HT-29 (cell line): ENCODE results near the gene RNF17. TPM values are rescaled to one million over a fixed set of nuclear protein-coding genes. Genes with fewer than 3 reads are reported as not detected.
A peak's percentile ranks its signal among the peaks of the same experiment; 100 is the strongest.

Experiments
- DNase-seq: peaks from one replicate; pipeline ENCODE4 v3.0.0-alpha.2; 2015; ENCODE audit warnings: low spot score
- total RNA-seq: library from RNA; depleted of rRNA; stranded (reverse); fragments of >200 nt; shearing (Covaris generic); gene quantifications from 2 replicates; pipeline ENCODE4 v1.2.3, GENCODE V29; 2014

The RNF17 gene
- total RNA-seq, 1 experiment from 2014 or later, result not detected

DNA sequence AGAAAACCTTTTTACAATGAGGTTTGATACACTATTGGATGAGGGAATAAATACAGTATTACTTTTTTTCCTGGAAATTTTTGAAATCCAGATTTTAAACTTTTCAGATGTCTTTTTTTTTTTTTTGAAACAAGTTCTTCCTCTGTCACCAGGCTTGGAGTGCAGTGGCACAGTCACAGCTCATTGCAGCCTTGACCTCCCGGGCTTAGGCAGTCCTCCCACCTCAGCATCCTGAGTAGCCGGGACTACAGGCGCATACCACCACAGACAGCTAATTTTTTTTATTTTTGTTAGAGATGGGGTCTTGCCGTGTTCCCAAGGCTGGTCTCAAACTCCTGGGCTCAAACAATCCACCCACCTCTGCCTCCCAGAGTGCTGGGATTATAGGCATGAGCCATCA, 96.8 kb downstream of the RNF17 start:
- DNase-seq, result no peak

DNA sequence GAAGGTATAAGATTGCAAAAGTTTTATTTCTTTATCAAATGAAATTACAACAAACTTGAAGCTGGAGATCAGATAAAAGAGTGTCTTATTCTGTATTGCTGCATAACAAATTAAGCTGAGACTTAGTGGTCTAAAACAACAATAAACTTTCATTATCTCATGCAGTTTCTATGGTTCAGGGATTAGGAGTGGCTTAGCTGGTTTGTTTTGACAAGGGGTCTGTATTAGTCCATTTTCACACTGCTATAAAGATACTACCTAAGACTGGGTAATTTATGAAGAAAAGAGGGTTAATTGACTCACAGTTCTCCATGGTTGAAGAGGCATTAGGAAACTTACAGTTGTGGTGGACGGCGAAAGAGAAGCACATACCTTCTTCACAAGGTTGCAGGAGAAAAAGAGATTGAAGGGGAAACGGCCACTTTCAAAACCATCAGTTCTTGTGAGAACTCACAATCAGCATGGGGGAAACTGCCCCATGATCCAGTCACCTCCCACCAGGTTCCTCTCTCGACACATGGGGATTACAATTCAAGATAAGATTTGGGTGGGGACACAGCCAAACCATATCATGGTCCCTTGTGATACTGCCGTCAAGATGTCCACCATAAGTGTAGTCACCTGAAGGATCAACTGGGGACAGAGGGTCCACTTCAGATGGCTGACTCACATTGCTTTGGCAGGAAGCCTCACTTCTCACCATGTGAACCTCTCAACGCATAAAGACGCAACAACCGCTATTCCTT, 97.8 kb downstream of the RNF17 start:
- no peak for DNase-seq

DNA sequence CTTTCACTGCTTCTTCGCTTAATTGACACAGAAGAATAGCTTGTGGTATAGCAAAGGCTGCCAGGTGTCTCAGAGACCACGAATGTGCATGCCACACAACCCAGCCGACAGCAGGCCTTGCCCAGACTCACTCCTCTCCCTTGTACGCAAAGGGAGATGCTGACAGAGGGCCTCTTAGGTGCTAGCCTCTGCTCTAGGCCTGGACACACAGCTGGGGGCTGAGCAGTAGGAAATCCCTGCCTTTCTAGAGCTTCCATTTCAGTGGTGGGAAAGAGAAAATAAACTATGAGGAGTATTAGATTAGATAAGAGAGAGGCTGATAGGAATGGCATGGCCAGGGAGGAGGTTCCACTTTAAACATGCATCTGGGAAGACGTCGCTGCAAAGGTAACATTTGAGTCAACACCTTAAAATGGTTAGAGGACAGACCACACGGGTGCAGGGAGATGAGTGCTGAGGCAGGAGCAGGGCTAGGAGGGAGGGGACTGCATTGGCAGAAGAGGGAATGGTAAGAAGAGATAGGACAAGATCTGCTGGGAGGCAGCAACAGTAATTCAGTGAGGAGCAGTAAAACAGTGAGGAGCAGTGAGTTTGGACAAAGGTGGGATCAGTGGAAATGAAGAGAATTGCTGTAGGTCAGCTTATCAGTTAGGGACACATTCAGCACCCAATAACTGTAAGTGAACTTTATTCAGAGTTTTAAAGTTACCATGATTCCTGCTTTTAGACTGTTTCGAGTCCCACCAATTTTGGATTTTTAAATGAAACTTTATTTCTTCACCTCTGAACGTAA, 100.0 kb downstream of the RNF17 start:
- DNase-seq, result no peak

DNA sequence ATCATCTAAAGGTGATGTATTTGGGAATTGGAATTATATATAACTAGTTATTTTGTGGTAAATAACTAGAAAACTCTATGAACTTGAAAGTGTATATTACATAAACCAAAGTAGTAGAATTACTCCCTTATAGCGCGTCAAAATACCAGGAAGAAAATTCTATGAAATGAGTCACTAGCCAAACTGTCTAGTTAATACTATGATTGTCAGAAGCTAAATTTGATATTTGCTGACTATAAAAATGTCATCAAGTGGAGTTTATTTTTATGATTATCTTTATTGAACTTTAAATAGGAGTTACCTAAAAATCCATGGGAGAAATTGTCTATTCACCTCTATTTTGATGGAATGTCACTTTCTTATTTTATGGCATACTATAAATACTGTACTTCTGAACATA, 100.6 kb downstream of the RNF17 start:
- no peak for DNase-seq

DNA sequence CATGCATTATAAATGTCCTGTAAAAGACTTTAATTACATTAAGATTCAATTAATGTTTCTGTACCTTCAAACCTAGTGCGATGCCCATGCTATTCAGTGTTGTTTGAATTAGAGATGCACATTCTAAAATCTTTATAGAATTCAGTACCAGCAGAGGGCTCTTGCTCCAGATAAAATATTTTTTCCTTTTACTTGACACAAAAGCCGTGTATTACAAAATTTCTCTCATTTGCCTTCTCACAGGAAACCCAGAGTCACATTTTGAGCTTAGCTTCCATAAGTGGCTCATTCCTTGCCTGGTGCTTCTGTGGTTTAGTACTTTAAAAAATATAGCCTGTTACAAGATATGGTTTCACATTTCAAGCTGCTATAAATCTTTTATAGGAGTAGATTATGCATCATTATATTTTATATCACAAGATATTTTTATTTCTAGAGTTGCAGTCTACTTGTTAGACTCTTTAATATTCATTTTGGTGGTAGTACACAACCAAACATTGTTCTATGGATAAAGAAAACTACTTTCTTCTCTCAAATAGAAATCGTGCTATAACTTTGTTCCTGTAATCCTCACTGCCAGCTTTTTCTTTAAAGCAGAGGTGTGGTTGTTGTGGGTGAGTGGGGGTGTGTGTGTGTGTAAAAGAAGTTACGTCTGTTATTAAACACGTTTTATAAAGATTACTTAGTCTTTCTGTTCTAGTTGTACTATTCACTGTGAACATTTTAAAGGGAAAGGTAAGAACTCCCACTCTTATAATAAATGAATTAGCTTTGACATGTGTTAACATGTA, 101.4 kb downstream of the RNF17 start:
- DNase-seq, result peak; percentile 16

DNA sequence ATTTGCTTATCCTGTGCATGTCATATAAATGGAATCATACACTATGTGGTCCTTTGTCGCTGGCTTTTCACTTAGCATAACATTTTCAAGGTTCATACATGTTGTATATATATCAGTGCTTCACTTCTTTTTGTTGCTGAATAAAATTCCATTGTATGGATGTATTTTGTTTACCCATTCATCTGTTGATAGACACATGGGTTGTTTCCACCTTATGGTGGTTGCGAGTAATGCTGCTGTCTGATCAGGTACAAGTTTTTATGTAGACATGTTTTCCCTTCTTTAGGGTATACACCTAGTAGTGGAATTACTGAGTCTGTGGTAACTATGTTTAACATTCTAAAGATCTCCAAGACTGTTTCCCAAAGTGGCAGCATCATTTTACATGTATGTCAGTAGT, 102.5 kb downstream of the RNF17 start:
- DNase-seq, result no peak

DNA sequence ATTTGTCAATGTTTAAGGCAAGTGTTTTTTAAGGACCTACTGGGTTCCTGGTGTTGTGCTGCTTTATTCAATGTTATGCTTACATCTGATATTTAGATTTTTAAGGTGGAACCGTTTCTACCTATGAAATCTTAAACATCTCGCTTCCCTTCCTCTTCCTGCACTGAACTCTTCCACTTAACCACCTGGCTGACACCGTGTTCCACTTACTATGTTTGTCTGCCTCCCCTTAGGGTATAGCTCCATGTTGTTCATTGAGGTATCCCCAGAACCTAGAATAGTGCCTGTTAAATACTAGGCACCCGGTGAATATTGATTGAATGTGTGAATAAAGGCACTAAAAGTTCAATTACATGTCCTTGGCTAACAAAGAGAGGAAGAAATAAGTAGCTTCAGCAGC, 104.9 kb downstream of the RNF17 start:
- no peak for DNase-seq

DNA sequence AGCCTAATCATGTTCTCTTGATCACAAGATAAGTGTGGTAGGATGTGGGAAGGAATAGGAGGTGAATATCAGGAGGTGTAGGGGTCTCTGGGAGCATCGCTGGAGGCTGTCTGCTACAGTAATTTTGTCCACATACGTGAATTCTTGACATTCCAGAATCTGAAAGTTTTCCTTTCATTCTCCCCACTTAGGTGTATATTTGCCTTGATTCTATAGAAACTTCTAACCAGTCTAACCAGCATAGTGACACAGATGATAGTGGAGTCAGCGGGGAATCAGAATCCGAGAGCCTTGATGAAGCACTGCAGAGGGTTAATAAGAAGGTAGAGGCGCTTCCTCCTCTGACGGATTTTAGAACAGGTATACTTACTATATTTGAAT, 106.4 kb downstream of the RNF17 start:
- DNase-seq, result no peak

DNA sequence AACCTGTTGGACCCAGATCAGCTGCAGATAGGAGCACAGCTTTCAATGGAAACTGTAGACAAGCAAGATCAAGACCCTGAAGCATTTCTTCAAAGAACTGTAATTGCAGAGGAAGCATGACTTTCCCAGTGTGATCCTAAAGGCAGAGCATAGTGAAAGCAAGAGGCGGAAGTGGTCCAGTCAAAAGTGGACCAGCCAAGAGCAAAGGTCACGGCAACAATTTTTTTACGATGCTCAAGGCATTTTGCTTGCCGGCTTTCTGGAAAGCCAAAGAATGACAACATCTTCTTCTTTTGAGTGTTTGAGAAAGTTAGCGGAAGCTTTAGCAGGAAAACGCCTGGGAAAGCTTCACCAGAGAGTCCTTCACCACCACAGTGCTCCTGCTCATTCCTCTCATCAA, 111.6 kb downstream of the RNF17 start:
- no peak for DNase-seq

DNA sequence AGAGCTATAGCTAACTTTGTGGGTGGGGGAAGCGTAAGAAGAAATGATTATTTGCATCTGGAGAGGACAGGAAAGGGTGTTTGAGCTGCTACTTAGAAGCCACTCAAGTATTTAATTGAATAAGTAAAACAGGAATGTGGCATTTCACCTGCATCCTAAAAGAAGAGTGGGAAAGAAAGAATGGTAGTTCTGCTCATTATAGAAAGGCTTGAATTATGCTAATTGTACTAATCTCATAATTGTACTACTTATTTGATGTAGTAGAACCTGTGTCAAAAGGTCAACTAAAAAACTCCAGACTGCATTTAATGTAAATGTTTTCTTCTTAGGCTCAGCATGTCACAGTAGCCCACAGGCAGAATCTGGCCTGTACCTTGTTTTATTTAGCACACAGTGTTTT, 113.6 kb downstream of the RNF17 start:
- no peak for DNase-seq

DNA sequence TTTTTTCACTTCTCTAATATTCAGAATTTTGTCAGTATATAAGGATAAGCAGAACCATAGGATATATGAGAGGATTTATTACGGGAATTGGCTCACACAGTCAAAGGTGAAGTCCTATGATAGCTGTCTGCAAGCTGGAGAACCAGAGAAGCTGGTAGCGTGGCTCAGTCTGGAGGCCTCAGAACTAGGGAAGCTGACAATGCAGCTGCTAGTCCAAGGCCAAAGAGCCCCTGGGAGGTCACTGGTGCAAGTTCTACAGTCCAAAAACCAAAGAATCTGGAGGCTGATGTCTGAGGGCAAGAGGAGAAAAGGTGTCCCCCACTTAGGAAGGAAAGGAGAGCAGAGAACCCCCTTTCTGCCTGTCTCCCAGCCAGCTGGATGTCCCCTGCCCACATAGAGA, 114.4 kb downstream of the RNF17 start:
- DNase-seq, result no peak

DNA sequence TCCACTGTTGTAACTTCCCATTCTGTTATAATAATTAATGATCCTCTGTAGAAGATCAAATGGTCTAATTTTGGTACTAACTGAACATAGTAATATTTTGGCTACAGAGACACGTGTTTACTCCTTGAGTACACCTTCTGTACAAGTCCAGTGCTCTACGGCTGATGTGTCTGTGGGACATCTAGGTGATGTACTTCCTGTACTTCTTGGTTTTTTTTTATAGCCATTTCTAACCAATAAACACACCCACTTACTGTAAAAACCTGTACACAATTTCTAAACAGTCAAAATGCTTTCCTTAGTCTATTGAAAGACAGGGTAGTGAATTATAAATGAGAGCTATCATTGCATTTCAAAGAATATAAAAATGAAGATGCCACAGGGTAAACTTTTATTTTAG, 118.7 kb downstream of the RNF17 start:
- DNase-seq, result no peak

DNA sequence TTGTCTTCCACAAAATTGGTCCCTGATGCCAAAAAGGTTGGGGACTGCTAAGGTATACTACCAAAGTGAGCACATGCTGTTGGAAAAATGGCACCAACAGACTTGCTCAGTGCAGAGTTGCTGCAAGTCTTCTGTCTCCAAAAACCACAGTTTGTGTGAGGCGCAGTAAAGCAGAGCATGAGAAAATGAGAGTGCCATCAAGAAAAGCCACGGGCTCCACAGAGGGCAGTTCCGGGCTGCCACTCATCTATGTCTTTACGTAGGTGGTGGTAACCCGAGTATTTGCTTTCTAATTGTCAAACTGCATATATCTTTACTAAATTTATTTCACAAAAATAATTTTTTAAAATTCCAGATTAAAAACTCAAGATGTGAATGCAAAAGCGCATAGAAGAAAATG, 123.8 kb downstream of the RNF17 start:
- DNase-seq, result no peak

DNA sequence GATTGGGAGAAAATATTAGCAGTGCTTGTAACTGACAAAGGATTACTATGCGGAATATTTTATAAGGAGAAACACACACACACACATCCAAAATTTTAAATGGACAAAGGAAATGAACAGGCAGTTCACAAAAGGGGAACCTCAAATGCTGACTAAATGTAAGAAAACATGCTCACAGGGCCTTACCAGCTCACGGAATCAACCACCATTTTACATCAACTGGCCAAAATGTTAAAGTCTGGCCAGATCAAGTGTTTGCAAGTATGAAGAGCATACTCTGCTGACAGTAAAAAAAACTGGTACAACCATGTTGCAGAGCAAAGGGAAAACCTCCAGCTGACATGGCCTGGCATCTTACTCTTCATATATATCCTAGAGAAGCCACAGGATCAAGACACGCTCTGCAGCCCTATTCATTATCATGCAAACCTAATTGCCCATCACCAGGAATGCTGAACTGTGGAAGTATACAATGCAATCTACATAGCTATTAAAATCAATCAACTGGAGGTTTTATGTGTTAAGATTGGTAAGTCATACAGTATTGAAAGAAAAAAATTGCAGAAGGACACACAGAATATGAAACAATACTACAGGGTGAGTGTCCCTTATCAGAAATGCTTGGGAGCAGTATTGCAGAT, 124.4 kb downstream of the RNF17 start:
- DNase-seq, result no peak

DNA sequence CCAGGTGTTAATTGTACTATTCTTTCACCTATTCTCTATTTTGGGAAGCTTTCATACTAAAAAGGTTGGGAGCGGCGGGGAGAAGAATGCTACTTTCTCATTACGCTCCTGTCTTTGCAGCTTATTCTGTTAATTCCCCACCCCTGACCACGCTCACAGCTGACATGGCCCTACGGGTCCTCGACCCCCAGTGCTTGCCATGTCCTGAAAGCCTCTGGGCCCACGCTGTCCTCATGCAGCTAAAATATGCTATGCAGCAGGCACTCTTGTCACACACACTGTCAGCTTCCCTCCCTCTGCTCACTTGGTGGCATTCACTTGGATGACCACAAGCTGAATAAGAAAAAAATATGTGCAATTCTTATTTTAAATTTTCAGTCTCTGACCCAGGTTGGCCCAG, 126.3 kb downstream of the RNF17 start:
- no peak for DNase-seq

DNA sequence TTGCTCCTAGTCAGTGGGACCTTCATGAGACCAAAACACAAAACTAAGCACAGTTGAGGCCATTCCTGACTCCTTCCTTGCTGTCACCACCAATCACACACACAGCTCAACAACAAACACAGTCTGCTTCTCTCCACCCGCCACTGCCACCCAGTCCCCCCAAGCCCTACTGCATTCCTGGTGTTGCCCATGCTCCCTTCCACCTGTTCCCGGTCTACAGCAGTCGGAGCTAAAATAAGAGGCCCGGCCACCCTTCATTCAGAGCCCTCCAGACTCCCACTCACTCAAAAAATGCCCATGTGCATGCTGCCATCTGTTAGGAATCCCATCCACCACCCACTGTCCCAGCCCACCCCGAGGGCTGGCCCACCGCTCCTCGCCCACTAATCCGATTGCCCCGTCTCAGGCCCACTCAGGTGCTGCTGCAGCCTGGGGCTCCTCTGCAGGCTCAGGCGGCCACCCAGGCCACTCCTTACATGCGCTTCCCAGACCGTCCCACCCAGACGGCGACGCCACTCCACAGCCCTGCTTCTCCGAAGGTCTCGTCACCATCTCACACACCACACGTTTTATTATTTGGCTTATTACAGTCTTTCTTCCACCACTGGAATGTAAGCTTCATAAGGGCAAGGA, 127.6 kb downstream of the RNF17 start:
- DNase-seq, result no peak

DNA sequence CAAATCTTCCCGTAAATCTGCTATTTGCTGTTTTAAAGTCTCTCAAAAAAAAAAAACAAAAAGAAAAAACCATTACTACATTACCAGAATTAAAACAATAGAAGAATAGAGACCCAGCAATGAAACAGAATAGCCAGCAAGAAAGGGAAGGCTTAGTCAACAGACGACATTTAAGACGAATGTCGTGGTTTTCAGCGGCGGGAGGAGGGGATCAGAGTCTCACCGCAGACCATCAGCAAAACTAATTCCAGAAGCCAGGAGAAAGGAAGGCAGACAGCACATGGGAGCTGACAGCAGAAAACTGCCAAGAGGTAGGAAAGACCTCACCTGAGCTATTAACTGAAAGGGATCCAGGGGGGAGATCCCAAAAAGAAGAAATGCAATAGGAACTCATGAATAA, 128.9 kb downstream of the RNF17 start:
- no peak for DNase-seq

DNA sequence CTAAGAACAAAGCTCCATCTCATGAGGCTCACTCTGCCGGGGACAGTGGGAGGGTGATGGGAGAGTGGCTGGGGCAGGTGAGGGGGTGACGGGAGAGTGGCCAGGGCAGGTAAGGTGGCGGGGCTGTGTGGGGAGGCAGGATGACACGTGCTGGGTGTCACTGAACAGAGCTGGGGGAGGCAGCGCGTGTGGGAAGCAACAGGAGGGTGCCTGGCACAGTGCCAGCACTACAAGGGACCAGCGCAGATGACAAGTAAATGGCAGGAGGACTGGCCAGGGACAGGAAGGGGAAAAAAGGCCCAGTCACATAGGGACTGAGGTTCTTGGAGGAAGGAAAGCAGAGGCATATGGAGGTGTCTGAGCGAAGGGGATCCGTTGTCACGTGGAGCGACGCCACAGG, 129.9 kb downstream of the RNF17 start:
- DNase-seq, result no peak

DNA sequence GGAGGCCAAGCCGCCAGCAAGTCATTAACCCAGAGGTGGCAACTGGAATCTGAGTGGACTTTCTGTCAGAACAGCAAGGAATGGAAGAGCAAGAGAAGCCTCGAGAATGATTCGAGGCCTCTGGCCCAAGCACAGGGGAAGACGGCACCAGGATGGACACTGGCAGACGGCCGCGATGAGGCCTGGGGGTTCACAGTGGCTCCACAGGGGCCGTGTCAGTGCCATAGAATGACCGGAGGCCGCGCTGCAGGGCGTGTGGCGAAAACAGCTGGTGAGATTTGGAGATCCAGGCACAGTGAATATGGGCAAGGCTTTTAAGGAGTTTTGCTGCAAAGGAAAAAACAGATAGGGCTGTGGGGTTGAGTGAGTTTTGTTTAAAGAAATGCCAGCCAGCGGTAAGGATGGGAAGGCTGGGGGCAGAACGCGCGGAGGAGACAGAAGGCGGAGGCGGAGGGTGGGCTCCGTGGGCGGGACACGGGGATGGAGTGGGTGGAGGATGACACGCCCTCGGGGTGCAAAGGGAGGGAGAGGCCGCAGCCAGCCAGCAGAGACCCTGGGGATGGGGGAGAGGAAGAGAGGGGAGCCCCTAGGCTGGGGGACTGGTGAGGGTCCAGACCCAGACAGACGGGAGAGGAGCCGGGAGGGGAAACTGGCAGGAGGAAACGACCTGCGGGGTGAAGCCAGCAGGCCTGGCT, 130.5 kb downstream of the RNF17 start:
- no peak for DNase-seq

DNA sequence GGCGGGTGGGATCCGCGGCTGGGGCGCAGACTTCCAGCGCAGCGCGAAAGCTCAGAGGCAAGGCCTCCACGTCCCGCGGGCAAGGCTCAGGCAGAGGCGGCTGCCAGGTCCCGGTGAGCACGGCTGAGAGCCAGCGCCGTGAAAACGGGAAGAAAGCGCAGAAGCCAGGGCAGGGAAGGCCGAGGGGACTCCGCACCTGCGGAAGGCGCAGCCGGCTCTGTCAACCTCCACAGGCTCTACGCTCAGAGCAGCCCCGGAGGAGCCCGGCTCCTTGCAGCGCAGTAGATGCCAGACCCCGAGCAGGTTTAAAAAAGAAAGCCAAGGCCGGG, 131.0 kb downstream of the RNF17 start:
- no peak for DNase-seq

DNA sequence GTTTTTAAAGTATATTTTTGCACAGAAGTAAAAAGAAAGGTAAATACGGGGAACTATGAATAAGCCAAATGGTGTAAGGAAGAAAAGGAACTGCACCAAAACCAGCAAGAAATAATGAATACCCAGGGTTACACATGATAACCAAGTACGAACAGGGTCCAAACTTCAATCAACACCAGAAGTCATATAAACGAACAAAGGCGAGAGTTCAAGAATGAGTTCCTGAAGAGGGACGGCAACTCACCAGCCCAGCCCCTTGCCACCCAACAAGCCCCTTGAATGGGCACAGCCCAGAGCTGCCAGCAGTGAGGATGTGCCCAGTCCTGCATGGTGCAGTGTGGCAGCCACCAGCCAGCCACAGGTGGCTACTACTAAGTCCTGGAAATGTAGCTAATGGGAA, 132.1 kb downstream of the RNF17 start:
- DNase-seq, result no peak
